ENCODE measurements around the gene HES5.

DNA sequence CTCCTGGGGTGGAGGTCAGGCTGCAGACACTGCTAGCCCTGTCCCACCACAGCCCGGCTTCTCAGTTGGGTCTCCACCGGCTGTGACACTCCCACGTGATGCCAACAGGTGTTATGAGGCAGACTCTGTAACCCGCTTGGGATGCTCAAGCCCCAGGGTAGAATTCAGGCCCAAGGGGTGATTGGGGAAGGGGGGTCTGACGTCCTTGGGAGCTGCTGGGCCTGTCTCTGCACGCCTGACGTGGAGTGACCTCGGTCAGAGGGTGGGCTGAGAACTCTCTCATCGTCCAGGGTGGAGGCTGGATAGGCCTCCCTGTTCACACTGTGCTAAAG lies 7.7 kb upstream of the HES5 start:
- TF ChIP-seq, protein P1, sequence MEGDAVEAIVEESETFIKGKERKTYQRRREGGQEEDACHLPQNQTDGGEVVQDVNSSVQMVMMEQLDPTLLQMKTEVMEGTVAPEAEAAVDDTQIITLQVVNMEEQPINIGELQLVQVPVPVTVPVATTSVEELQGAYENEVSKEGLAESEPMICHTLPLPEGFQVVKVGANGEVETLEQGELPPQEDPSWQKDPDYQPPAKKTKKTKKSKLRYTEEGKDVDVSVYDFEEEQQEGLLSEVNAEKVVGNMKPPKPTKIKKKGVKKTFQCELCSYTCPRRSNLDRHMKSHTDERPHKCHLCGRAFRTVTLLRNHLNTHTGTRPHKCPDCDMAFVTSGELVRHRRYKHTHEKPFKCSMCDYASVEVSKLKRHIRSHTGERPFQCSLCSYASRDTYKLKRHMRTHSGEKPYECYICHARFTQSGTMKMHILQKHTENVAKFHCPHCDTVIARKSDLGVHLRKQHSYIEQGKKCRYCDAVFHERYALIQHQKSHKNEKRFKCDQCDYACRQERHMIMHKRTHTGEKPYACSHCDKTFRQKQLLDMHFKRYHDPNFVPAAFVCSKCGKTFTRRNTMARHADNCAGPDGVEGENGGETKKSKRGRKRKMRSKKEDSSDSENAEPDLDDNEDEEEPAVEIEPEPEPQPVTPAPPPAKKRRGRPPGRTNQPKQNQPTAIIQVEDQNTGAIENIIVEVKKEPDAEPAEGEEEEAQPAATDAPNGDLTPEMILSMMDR (CRISPR knock-in tag; IDR thresholded peaks at IDR 0.05), result no peak
- no peak for TF ChIP-seq SMC3 (IDR thresholded peaks at IDR 0.05; ENCODE audit: low read length)
- TF ChIP-seq ZFX (CRISPR knock-in tag; IDR thresholded peaks at IDR 0.05; ENCODE audit: low read depth), result no peak
- TF ChIP-seq BATF2 (CRISPR knock-in tag; IDR thresholded peaks at IDR 0.05), result no peak
- TF ChIP-seq, protein P2, sequence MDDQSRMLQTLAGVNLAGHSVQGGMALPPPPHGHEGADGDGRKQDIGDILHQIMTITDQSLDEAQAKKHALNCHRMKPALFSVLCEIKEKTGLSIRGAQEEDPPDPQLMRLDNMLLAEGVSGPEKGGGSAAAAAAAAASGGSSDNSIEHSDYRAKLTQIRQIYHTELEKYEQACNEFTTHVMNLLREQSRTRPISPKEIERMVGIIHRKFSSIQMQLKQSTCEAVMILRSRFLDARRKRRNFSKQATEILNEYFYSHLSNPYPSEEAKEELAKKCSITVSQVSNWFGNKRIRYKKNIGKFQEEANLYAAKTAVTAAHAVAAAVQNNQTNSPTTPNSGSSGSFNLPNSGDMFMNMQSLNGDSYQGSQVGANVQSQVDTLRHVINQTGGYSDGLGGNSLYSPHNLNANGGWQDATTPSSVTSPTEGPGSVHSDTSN (CRISPR knock-in tag; IDR thresholded peaks at IDR 0.05; ENCODE audit: borderline replicate concordance), result no peak
- TF ChIP-seq ZBTB8A (CRISPR knock-in tag; IDR thresholded peaks at IDR 0.05; ENCODE audit: borderline replicate concordance, low read depth), result no peak
- no peak for TF ChIP-seq ZNF792 (CRISPR knock-in tag; IDR thresholded peaks at IDR 0.05)
- no peak for TF ChIP-seq SIN3B (IDR thresholded peaks at IDR 0.05; ENCODE audit: low read length)
- no peak for TF ChIP-seq JUNB (CRISPR knock-in tag; IDR thresholded peaks at IDR 0.05; ENCODE audit: borderline replicate concordance)
- TF ChIP-seq YEATS4 (CRISPR knock-in tag; IDR thresholded peaks at IDR 0.05; ENCODE audit: borderline replicate concordance), result no peak
- TF ChIP-seq TBP (CRISPR knock-in tag; IDR thresholded peaks at IDR 0.05), result no peak

Data from HepG2 (cell line).